ENCODE data around the gene TNIK.
"Not testable (repeated sequence)": the region's sequence is repeated elsewhere in the genome, so short reads cannot be mapped to it uniquely, and the experiment has no call there.

Gene TNIK

GRCh38 chr3:171245796-171246765, 214.1 kb downstream of the TNIK start:
- H3K4me3 ChIP-seq (ENCODE audit: low read length): no peak overlapping the region
- TF ChIP-seq CTCF (conservative IDR thresholded peaks at IDR 0.05; ENCODE audit: low read length): no peak

GRCh38 chr3:171242951-171243350, 217.3 kb downstream of the TNIK start:
- no peak for TF ChIP-seq CTCF (conservative IDR thresholded peaks at IDR 0.05; ENCODE audit: low read length)
- no peak for DNase-seq (ENCODE audit: low read depth)
- no peak overlapping the region for H3K4me3 ChIP-seq (ENCODE audit: low read length)

More at GRCh38 chr3:171245796-171246765, 214.1 kb downstream of the TNIK start:
- no peak for DNase-seq (ENCODE audit: low read depth)

GRCh38 chr3:171242170-171242569, 218.0 kb downstream of the TNIK start:
- DNase-seq (ENCODE audit: low read depth): no peak
- TF ChIP-seq CTCF (conservative IDR thresholded peaks at IDR 0.05; ENCODE audit: low read length): no peak
- no peak overlapping the region for H3K4me3 ChIP-seq (ENCODE audit: low read length)

GRCh38 chr3:171241655-171242054, 218.6 kb downstream of the TNIK start:
- H3K4me3 ChIP-seq (ENCODE audit: low read length); DNase-seq (ENCODE audit: low read depth): not testable (repeated sequence)

- DNase-seq (ENCODE audit: low read depth): no peak
- no peak for TF ChIP-seq CTCF (conservative IDR thresholded peaks at IDR 0.05; ENCODE audit: low read length)
Observed at GRCh38 chr3:171240504-171240835, 219.7 kb downstream of the TNIK start.

GRCh38 chr3:171239757-171240503, 220.3 kb downstream of the TNIK start:
- no peak overlapping the region for H3K4me3 ChIP-seq (ENCODE audit: low read length)
- no peak for DNase-seq (ENCODE audit: low read depth)
- no peak for TF ChIP-seq CTCF (conservative IDR thresholded peaks at IDR 0.05; ENCODE audit: low read length)

More at GRCh38 chr3:171240504-171240835, 219.7 kb downstream of the TNIK start:
- H3K4me3 ChIP-seq (ENCODE audit: low read length): no peak overlapping the region

- no peak for DNase-seq (ENCODE audit: low read depth)
- no peak for TF ChIP-seq CTCF (conservative IDR thresholded peaks at IDR 0.05; ENCODE audit: low read length)
Observed at GRCh38 chr3:171237009-171237385, 223.2 kb downstream of the TNIK start.

More at GRCh38 chr3:171237009-171237385, 223.2 kb downstream of the TNIK start:
- H3K4me3 ChIP-seq (ENCODE audit: low read length): no peak overlapping the region
